ENCODE data around the gene NAV2. TPM values are rescaled to one million over a fixed set of nuclear protein-coding genes. Genes with fewer than 3 reads are reported as not detected.

Gene NAV2
- total RNA-seq, 4 donors from 2014 or later: 9.1 to 34.7 (median 22.2) TPM

GRCh38 chr11:19800162-19800561 lies 87.5 kb downstream of the NAV2 start:
- H3K27me3 ChIP-seq: no peaks in the 10 kb centered on the region
- no peaks in the 10 kb centered on the region for H3K36me3 ChIP-seq
- TF ChIP-seq POLR2AphosphoS5 (IDR thresholded peaks at IDR 0.05) (no peak), EP300 (IDR thresholded peaks at IDR 0.05) (no peak), POLR2A (IDR thresholded peaks at IDR 0.05) (no peak), CTCF (IDR thresholded peaks at IDR 0.05) (no peak)
- H3K4me1 ChIP-seq: peaks cover 9% of the 10 kb centered on the region
- WGBS: 95% methylated on average over 2 of the region's 2 CpGs
- no peak overlapping the region for H3K27ac ChIP-seq
- DNase-seq (ENCODE audit: low spot score in 2 of 2): no peak
- H3K9me3 ChIP-seq: no peaks in the 10 kb centered on the region
- no peak overlapping the region for H3K4me3 ChIP-seq

GRCh38 chr11:19800714-19801519 lies 88.3 kb downstream of the NAV2 start:
- WGBS: 50% methylated on average over 3 of the region's 4 CpGs
- Histone ChIP-seq H3K9me3 (no peaks in the 10 kb centered on the region), H3K27me3 (no peaks in the 10 kb centered on the region), H3K36me3 (no peaks in the 10 kb centered on the region), H3K27ac (no peak overlapping the region), H3K4me1 (peaks cover 9% of the 10 kb centered on the region), H3K4me3 (no peak overlapping the region)
- no peak for DNase-seq (ENCODE audit: low spot score in 2 of 2)
- no peak for TF ChIP-seq EP300 (IDR thresholded peaks at IDR 0.05)
- TF ChIP-seq POLR2AphosphoS5 (IDR thresholded peaks at IDR 0.05): no peak
- TF ChIP-seq POLR2A (IDR thresholded peaks at IDR 0.05): no peak
- TF ChIP-seq CTCF (IDR thresholded peaks at IDR 0.05): no peak

- Histone ChIP-seq H3K36me3 (no peaks in the 10 kb centered on the region), H3K9me3 (no peaks in the 10 kb centered on the region), H3K4me1 (peaks cover 9% of the 10 kb centered on the region), H3K27ac (no peak overlapping the region), H3K27me3 (no peaks in the 10 kb centered on the region), H3K4me3 (no peak overlapping the region)
- TF ChIP-seq CTCF (IDR thresholded peaks at IDR 0.05) (no peak), EP300 (IDR thresholded peaks at IDR 0.05) (no peak), POLR2A (IDR thresholded peaks at IDR 0.05) (no peak), POLR2AphosphoS5 (IDR thresholded peaks at IDR 0.05) (no peak)
- WGBS: 71% methylated on average over 4 of the region's 4 CpGs
- DNase-seq (ENCODE audit: low spot score in 2 of 2): no peak
These were observed 90.2 kb downstream of the NAV2 start for GRCh38 chr11:19802773-19803293.

- no peak for TF ChIP-seq EP300 (IDR thresholded peaks at IDR 0.05)
- TF ChIP-seq POLR2A (IDR thresholded peaks at IDR 0.05): no peak
- no peak for TF ChIP-seq POLR2AphosphoS5 (IDR thresholded peaks at IDR 0.05)
- no peak for TF ChIP-seq CTCF (IDR thresholded peaks at IDR 0.05)
- no peak for DNase-seq (ENCODE audit: low spot score in 2 of 2)
- 44% methylated on average over 3 of the region's 3 CpGs for WGBS
- Histone ChIP-seq H3K9me3 (no peaks in the 10 kb centered on the region), H3K27me3 (no peaks in the 10 kb centered on the region), H3K4me3 (no peak overlapping the region), H3K27ac (no peak overlapping the region), H3K36me3 (no peaks in the 10 kb centered on the region), H3K4me1 (peaks cover 9% of the 10 kb centered on the region)
These were observed 90.9 kb downstream of the NAV2 start for GRCh38 chr11:19803506-19803998.

GRCh38 chr11:19805376-19805775 lies 92.7 kb downstream of the NAV2 start:
- DNase-seq (ENCODE audit: low spot score in 2 of 2): no peak
- 76% methylated on average over 4 of the region's 5 CpGs for WGBS
- Histone ChIP-seq H3K27ac (no peak overlapping the region), H3K9me3 (no peaks in the 10 kb centered on the region), H3K27me3 (no peaks in the 10 kb centered on the region), H3K4me1 (peaks cover 9% of the 10 kb centered on the region), H3K4me3 (no peak overlapping the region), H3K36me3 (no peaks in the 10 kb centered on the region)
- TF ChIP-seq EP300 (IDR thresholded peaks at IDR 0.05) (no peak), POLR2AphosphoS5 (IDR thresholded peaks at IDR 0.05) (no peak), POLR2A (IDR thresholded peaks at IDR 0.05) (no peak), CTCF (IDR thresholded peaks at IDR 0.05) (no peak)
